HEK293 (cell line): ENCODE results near the gene CCDC34.

Experiments used
- CTCF ChIA-PET: fragments of 350-600 bp; formaldehyde crosslinking; extraction: SDS; loops from one replicate; lab custom pipeline; 2021; ENCODE audit warnings: antibody characterized with exemption; lab: Yijun Ruan, JAX
- POLR2A ChIA-PET: fragments of 300-600 bp; formaldehyde crosslinking; extraction: SDS; loops from one replicate; lab custom pipeline; 2020; ENCODE audit warnings: antibody characterized with exemption, inconsistent platforms; lab: Yijun Ruan, JAX
- H3K27ac ChIP-seq: fragments of 200-500 bp; sonication (Bioruptor generic); 2 replicates; pipeline ENCODE4 v1.5.1; 2014; ENCODE audit warnings: low read depth, low read length, control low read depth, inconsistent platforms; ENCODE audit errors: extremely low read depth
- H3K36me3 ChIP-seq, 2 experiments: fragments of 200-500 bp in 1 of 2; sonication (Bioruptor generic) in 1 of 2; 1 replicate in 1 of 2; 2 replicates in 1 of 2; pipeline ENCODE4 v1.5.1; 2014 to 2017; ENCODE audit warnings: inconsistent platforms in 2 of 2, low read length in 2 of 2; ENCODE audit not compliant: control insufficient read depth in 2 of 2, insufficient read depth in 1 of 2
- H3K4me1 ChIP-seq: fragments of 200-500 bp; sonication (Bioruptor generic); 2 replicates; pipeline ENCODE4 v1.5.1; 2014; ENCODE audit warnings: mild to moderate bottlenecking, low read length, inconsistent platforms; ENCODE audit not compliant: control insufficient read depth, insufficient read depth
- H3K4me3 ChIP-seq: 2 replicates; pipeline ENCODE4 v1.5.1; 2011; ENCODE audit warnings: low read depth, mild to moderate bottlenecking, control low read depth, low read length, moderate library complexity
- H3K9me3 ChIP-seq: fragments of 200-500 bp; sonication (Bioruptor generic); 2 replicates; pipeline ENCODE4 v1.5.1; 2014; ENCODE audit warnings: low read depth, low read length, inconsistent platforms; ENCODE audit not compliant: control insufficient read depth, insufficient read depth
- EGR2 ChIP-seq: fragments of 450-650 bp; formaldehyde crosslinking; IDR thresholded peaks from 2 replicates; pipeline ENCODE4 v1.5.1; 2016; ENCODE audit warnings: low read depth, missing biosample characterization, missing genetic modification characterization
- FEZF1 ChIP-seq: fragments of 450-650 bp; formaldehyde crosslinking; IDR thresholded peaks from 2 replicates; pipeline ENCODE4 v1.5.1; 2016; ENCODE audit warnings: missing biosample characterization, missing genetic modification characterization
- OSR2 ChIP-seq: fragments of 450-650 bp; formaldehyde crosslinking; IDR thresholded peaks from 2 replicates; pipeline ENCODE4 v1.5.1; 2016; ENCODE audit warnings: missing biosample characterization, missing genetic modification characterization
- SCRT1 ChIP-seq: fragments of 450-650 bp; formaldehyde crosslinking; IDR thresholded peaks from 2 replicates; pipeline ENCODE4 v1.5.1; 2016; ENCODE audit warnings: missing biosample characterization, missing genetic modification characterization, borderline replicate concordance
- SCRT2 ChIP-seq: fragments of 450-650 bp; formaldehyde crosslinking; IDR thresholded peaks from 2 replicates; pipeline ENCODE4 v1.5.1; 2016; ENCODE audit warnings: missing biosample characterization, missing genetic modification characterization
- ZNF157 ChIP-seq: fragments of 450-650 bp; formaldehyde crosslinking; IDR thresholded peaks from 2 replicates; pipeline ENCODE4 v1.5.1; 2016; ENCODE audit warnings: missing biosample characterization, missing genetic modification characterization
- ZNF335 ChIP-seq: fragments of 450-650 bp; formaldehyde crosslinking; conservative IDR thresholded peaks from 2 replicates; pipeline ENCODE4 v1.5.1; 2016; ENCODE audit warnings: missing biosample characterization, missing genetic modification characterization
- ZNF37A ChIP-seq: fragments of 450-650 bp; IDR thresholded peaks from 2 replicates; pipeline ENCODE4 v1.5.1; 2018; ENCODE audit warnings: missing biosample characterization, missing genetic modification characterization
- ZNF433 ChIP-seq: fragments of 450-650 bp; formaldehyde crosslinking; IDR thresholded peaks from 2 replicates; pipeline ENCODE4 v1.5.1; 2016; ENCODE audit warnings: missing biosample characterization, missing genetic modification characterization, low read depth
- ZNF510 ChIP-seq: fragments of 450-650 bp; formaldehyde crosslinking; IDR thresholded peaks from 2 replicates; pipeline ENCODE4 v1.5.1; 2018; ENCODE audit warnings: mild to moderate bottlenecking, missing genetic modification characterization, missing biosample characterization; ENCODE audit not compliant: insufficient replicate concordance
- ZNF544 ChIP-seq: fragments of 450-650 bp; formaldehyde crosslinking; IDR thresholded peaks from 2 replicates; pipeline ENCODE4 v1.5.0; 2017; ENCODE audit warnings: missing biosample characterization, missing genetic modification characterization
- ZNF621 ChIP-seq: fragments of 450-650 bp; formaldehyde crosslinking; IDR thresholded peaks from 2 replicates; pipeline ENCODE4 v1.5.1; 2017; ENCODE audit warnings: missing biosample characterization, missing genetic modification characterization
- TF ChIP-seq, protein P1 (sequence below): fragments of 450-650 bp; formaldehyde crosslinking; IDR thresholded peaks from 2 replicates; pipeline ENCODE4 v1.5.1; 2016; ENCODE audit warnings: missing biosample characterization, missing genetic modification characterization
- TF ChIP-seq, protein P2 (sequence below): fragments of 450-650 bp; formaldehyde crosslinking; IDR thresholded peaks from 2 replicates; pipeline ENCODE4 v1.5.1; 2016; ENCODE audit warnings: missing biosample characterization, missing genetic modification characterization, low read depth
- TF ChIP-seq, protein P3 (sequence below): fragments of 450-650 bp; formaldehyde crosslinking; IDR thresholded peaks from 2 replicates; pipeline ENCODE4 v1.5.1; 2016; ENCODE audit warnings: missing biosample characterization, missing genetic modification characterization
- TF ChIP-seq, protein P4 (sequence below): fragments of 450-650 bp; formaldehyde crosslinking; IDR thresholded peaks from 2 replicates; pipeline ENCODE4 v1.5.1; 2016; ENCODE audit warnings: missing biosample characterization, missing genetic modification characterization

The CCDC34 gene

DNA sequence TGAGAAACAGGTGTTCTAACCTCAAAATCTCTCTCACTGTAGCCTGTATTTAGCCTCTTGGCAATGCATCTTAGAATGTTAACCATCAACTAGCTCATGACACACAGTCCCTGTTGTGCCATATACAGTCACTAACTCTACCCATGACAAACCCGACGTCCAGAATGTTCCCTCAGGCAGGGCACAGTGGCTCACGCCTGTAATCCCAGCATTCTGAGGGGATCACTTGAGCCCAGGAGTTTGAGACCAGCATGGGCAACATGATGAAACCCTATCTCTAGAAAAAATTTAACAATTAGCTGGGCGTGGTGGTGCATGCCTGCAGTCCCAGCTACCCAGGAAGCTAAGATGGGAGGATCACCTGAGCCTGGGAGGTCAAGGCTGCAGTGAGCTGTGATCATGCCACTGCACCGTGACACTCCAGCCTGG, 18.2 kb upstream of the CCDC34 start:
- POLR2A ChIA-PET, result no interaction called here
- TF ChIP-seq SCRT2 (tag by site-specific recombination), result peak; percentile 27; the same call in 1 of the 2 replicates
- 0 out of 2 replicates have a peak, but pooled peaks have one; percentile 23 for TF ChIP-seq OSR2 (tag by site-specific recombination)
- no peak for TF ChIP-seq ZNF157
- TF ChIP-seq SCRT1 (tag by site-specific recombination), result 0 out of 2 replicates have a peak, but pooled peaks have one; percentile 9
- Histone ChIP-seq H3K4me1 (no peaks in the 10 kb centered on the region), H3K9me3 (no peaks in the 10 kb centered on the region), H3K27ac (no peak overlapping the region), H3K36me3 (peaks cover 0 to 47% of the 10 kb centered on the region in 2 experiments; a peak in 2 of 3 replicates), H3K4me3 (no peak overlapping the region)
- CTCF ChIA-PET, result interaction anchor here (1.2 to 1.5 kb wide), 2 partner anchors 105 to 117 kb away, joined by 5 to 6 read pairs; no protein-coding TSS in a partner anchor

DNA sequence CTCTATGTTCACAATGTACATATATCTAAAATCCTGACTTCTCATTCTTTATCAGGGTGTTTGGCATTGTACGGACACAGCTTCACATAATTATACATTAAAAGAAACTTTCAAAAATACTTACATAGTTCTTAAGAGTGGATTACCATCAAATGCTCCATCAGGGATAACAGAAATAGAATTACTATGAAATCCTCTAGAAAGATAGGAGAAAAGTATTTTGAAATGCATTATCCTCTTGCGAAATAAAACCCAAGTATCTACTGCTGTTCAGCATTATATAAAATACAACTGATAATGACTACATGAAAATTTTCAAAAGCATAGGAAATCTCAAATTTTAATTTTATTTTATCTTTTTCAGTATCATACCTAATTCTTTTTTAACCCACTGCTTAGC, 17.8 kb upstream of the CCDC34 start:
- Histone ChIP-seq H3K9me3 (no peaks in the 10 kb centered on the region), H3K36me3 (peaks cover 0 to 47% of the 10 kb centered on the region in 2 experiments; a peak in 2 of 3 replicates), H3K4me3 (no peak overlapping the region), H3K4me1 (no peaks in the 10 kb centered on the region), H3K27ac (no peak overlapping the region)
- POLR2A ChIA-PET, result no interaction called here
- no peak for TF ChIP-seq ZNF37A (tag by site-specific recombination)
- no peak for TF ChIP-seq ZNF544 (tag by site-specific recombination)
- TF ChIP-seq, protein P1, sequence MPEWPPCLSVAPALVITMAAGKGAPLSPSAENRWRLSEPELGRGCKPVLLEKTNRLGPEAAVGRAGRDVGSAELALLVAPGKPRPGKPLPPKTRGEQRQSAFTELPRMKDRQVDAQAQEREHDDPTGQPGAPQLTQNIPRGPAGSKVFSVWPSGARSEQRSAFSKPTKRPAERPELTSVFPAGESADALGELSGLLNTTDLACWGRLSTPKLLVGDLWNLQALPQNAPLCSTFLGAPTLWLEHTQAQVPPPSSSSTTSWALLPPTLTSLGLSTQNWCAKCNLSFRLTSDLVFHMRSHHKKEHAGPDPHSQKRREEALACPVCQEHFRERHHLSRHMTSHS (tag by site-specific recombination), result no peak
- TF ChIP-seq ZNF433, result no peak
- no peak for TF ChIP-seq EGR2 (tag by site-specific recombination)
- TF ChIP-seq, protein P2, sequence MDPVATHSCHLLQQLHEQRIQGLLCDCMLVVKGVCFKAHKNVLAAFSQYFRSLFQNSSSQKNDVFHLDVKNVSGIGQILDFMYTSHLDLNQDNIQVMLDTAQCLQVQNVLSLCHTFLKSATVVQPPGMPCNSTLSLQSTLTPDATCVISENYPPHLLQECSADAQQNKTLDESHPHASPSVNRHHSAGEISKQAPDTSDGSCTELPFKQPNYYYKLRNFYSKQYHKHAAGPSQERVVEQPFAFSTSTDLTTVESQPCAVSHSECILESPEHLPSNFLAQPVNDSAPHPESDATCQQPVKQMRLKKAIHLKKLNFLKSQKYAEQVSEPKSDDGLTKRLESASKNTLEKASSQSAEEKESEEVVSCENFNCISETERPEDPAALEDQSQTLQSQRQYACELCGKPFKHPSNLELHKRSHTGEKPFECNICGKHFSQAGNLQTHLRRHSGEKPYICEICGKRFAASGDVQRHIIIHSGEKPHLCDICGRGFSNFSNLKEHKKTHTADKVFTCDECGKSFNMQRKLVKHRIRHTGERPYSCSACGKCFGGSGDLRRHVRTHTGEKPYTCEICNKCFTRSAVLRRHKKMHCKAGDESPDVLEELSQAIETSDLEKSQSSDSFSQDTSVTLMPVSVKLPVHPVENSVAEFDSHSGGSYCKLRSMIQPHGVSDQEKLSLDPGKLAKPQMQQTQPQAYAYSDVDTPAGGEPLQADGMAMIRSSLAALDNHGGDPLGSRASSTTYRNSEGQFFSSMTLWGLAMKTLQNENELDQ (tag by site-specific recombination), result no peak
- TF ChIP-seq ZNF510 (tag by site-specific recombination), result no peak
- TF ChIP-seq FEZF1 (tag by site-specific recombination), result no peak
- no peak for TF ChIP-seq ZNF621 (tag by site-specific recombination)
- TF ChIP-seq, protein P3, sequence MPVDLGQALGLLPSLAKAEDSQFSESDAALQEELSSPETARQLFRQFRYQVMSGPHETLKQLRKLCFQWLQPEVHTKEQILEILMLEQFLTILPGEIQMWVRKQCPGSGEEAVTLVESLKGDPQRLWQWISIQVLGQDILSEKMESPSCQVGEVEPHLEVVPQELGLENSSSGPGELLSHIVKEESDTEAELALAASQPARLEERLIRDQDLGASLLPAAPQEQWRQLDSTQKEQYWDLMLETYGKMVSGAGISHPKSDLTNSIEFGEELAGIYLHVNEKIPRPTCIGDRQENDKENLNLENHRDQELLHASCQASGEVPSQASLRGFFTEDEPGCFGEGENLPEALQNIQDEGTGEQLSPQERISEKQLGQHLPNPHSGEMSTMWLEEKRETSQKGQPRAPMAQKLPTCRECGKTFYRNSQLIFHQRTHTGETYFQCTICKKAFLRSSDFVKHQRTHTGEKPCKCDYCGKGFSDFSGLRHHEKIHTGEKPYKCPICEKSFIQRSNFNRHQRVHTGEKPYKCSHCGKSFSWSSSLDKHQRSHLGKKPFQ (tag by site-specific recombination), result no peak
- TF ChIP-seq ZNF335 (tag by site-specific recombination), result no peak
- TF ChIP-seq, protein P4, sequence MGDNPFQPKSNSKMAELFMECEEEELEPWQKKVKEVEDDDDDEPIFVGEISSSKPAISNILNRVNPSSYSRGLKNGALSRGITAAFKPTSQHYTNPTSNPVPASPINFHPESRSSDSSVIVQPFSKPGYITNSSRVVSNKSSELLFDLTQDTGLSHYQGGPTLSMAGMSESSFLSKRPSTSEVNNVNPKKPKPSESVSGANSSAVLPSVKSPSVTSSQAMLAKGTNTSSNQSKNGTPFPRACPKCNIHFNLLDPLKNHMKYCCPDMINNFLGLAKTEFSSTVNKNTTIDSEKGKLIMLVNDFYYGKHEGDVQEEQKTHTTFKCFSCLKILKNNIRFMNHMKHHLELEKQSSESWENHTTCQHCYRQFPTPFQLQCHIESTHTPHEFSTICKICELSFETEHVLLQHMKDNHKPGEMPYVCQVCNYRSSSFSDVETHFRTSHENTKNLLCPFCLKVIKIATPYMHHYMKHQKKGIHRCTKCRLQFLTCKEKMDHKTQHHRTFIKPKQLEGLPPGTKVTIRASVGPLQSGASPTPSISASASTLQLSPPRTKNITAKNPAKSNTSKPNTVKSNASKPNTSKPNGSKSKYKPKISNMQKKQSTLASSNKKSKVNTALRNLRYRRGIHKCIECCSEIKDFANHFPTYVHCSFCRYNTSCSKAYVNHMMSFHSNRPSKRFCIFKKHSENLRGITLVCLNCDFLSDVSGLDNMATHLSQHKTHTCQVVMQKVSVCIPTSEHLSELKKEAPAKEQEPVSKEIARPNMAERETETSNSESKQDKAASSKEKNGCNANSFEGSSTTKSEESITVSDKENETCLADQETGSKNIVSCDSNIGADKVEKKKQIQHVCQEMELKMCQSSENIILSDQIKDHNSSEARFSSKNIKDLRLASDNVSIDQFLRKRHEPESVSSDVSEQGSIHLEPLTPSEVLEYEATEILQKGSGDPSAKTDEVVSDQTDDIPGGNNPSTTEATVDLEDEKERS, result no peak
- CTCF ChIA-PET, result interaction anchor here (1.2 to 1.5 kb wide), 2 partner anchors 105 to 118 kb away, joined by 5 to 6 read pairs; no protein-coding TSS in a partner anchor
